GM18909 (cell line): Measurements from ENCODE around the gene ZNF655.
"Not testable (repeated sequence)": the region's sequence is repeated elsewhere in the genome, so short reads cannot be mapped to it uniquely, and the experiment has no call there.

Source experiments
- ATAC-seq: cut with Tn5 transposase; IDR thresholded peaks from one replicate; pipeline ENCODE4 v1.9.1; 2021; ENCODE audit warnings: mild to moderate bottlenecking; ENCODE audit not compliant: unreplicated experiment, poor library complexity

ZNF655 gene, protein sequence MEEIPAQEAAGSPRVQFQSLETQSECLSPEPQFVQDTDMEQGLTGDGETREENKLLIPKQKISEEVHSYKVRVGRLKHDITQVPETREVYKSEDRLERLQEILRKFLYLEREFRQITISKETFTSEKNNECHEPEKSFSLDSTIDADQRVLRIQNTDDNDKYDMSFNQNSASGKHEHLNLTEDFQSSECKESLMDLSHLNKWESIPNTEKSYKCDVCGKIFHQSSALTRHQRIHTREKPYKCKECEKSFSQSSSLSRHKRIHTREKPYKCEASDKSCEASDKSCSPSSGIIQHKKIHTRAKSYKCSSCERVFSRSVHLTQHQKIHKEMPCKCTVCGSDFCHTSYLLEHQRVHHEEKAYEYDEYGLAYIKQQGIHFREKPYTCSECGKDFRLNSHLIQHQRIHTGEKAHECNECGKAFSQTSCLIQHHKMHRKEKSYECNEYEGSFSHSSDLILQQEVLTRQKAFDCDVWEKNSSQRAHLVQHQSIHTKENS

DNA sequence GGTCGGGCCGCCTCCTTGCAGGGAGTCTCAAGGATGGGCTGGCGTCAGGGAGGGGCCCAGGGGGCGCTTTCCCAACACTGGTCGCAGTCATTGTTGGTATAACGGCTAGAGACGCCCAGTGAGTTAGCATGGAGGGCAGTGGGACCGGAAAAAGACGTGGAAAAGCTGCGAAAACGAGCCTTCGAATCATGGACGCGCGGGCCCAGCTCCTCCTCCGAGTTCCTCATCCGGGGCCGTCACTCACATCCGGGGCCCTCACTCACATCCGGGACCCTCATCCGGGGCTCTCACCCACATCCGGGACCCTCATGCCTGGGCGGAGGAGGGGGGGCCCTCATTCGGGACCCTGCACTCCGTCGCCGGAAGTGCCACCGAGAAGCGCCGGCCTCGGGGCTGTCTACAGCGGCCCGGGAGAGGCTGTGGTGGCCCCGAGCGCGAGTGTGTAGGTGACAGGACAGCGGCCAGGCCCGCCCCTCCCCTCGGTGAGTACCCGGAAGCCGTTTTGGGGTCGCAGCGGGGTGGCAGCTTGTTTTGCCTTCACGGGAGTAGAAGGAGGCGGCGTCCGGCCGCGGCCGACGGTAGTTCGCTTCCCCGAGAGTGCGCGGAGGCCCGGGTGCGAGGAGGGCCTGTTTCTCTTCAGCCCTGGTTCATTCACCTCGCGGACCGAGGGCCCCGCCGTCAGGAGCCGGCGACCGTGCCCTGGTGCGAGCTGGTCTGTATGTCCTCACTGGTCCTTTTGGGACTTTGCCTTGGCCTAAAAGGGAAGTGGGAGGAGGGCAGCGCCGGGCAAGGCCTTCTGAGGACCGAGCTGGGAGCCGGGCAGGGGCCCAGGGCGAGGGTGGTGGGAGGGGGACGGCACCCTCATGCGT is at the start of gene ZNF655:
ZNF655 (plus strand) TSS at position 337 of the 869 bp plus-strand sequence. CDS start 1,918 bp downstream, outside the sequence.
- peak; percentile 75 for ATAC-seq

GRCh38 chr7:99514050-99514449 is 44.4 kb upstream of the ZNF655 start:
- ATAC-seq: no peak

- ATAC-seq: no peak
Observed at GRCh38 chr7:99521399-99521798, 37.0 kb upstream of the ZNF655 start.

- no peak for ATAC-seq
Observed at GRCh38 chr7:99525713-99526440, 32.6 kb upstream of the ZNF655 start.

GRCh38 chr7:99531354-99531765 is 27.1 kb upstream of the ZNF655 start:
- ATAC-seq: no peak

DNA sequence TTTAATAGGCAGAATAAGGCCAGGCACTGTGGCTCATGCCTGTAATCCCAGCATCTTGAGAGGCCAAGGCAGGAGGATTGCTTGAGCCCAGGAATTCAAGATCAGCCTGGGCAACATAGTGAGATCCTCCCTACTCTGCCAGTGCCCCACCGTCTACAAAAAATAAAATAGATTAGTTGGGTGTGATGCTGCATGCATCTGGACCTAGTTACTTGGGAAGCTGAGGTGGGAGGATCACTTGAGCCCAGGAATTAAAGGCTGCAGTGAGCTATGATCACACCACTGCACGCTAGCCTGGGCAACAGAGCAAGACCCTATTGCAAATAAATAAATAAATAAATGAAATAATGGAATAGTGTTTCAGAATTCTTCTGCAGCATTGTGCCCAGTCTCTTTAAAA is 22.8 kb upstream of the ZNF655 start:
- ATAC-seq: no peak

DNA sequence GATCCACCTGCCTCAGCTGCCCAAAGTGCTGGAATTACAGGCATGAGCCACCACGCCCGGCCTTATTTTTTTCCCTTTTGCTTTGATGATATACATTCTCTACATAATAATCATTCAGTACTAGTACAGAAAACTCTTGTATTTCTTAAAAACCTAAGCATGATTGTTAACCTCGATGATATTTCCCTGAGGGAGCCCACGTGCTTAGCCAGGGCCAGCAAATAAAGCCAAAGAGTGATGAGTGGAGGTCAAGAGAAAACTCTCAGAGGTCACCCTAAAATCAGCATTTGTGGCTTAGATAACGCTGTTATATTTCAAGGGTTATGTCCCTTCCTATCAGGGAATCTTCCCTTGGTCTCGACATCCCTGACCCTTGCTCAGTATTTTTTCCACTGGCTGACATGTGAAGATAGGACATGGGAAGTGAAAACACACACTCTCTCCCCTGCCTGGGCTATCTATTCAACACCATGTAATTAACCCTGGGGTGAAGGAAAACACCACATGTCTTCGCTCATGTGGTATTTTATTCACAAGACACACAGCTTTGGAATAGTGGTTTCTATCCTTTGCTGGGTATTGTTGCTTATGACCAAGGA is 19.1 kb upstream of the ZNF655 start:
- ATAC-seq: no peak

- no peak for ATAC-seq
Observed at GRCh38 chr7:99540542-99540941, 17.9 kb upstream of the ZNF655 start.

DNA sequence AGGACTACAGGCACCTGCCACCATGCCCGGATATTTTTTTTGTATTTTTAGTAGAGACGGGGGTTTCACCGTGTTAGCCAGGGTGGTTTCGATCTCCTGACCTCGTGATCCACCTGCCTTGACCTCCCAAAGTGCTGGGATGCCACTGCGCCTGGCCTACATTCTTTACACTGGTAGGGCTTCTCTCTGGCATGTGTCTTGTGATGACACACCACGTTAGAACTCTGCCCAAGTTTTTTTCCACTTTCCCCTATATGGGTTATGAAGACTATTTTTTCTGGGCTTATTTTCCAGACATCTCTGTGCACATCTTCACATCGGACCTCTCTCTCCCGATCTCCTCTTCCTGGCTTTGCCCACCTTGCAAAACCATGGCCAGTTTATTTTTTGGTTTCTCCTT is 17.2 kb upstream of the ZNF655 start:
- no peak for ATAC-seq

DNA sequence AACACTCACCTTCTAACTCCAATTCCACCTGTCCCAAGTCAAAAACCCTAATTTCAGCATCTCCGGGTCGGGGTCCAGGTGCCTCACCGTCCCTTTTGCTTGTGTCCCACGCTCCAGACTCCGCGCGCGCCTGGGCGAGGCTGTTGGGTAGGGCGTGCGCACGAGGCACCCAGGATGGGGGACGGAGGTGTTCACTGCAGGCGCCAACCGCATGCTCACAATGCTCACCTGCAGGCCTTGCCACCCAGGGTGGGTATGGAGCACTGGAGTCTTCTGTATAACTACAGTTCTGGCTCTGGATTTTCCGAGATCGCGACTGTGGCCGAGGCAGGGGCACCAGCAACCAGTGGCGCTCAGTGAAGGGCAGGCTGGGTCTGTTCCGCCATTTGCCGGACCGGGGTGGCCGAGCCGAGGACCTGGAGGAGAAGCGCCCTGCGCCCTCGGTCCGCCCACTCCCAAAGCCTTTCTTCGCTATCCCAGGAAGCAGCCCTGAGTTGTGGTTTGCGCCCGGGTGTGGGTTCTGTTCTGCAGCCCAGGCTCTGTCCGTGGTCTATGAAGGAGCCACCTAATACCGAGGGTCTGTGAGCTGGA is 15.3 kb upstream of the ZNF655 start:
- no peak for ATAC-seq

GRCh38 chr7:99543916-99544315 is 14.5 kb upstream of the ZNF655 start:
- no peak for ATAC-seq

DNA sequence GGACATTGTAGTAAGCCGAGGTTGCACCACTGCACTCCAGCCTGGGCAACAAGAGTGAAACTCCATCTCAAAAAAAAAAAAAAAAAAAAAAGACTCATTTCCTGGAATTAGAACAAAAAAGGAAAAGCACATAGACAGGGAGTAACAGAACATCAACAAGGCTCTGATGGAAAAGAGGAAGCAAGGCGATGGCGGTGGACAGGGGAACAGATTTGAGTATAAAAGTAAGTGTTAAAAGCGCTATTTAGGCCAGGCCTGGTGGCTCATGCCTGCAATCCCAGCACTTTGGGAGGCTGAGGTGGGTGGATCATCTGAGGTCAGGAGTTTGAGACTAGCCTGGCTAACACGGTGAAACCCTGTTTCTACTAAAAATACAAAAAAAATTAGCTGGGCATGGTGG is 13.1 kb upstream of the ZNF655 start:
- ATAC-seq: not testable (repeated sequence)

DNA sequence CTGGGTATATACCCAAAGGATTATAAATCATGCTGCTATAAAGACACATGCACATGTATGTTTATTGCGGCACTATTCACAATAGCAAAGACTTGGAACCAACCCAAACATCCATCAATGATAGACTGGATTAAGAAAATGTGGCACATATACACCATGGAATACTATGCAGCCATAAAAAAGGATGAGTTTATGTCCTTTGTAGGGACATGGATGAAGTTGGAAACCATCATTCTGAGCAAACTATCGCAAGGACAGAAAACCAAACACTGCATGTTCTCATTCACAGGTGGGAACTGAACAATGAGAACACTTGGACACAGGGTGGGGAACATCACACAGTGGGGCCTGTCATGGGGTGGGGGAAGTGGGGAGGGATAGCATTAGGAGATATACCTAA is 8.9 kb upstream of the ZNF655 start:
- ATAC-seq: not testable (repeated sequence)

DNA sequence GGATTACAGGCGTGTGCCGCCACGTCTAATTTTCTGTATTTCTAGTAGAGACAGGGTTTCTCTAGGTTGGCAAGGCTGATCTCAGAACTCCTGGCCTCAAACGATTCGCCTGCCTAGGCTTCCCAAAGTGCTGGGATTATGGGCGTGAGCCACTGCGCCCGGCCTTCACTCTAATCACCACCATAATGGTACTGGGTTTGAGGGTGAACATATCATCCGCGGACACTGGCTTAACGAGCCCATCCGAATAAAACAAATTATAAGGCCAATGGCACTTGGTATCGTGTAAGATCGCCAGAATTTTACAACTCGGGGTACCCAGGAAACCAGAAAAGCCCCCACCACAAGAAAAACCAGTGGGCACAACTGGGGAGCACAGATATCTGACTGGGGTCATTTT is 7.1 kb upstream of the ZNF655 start:
- no peak for ATAC-seq

DNA sequence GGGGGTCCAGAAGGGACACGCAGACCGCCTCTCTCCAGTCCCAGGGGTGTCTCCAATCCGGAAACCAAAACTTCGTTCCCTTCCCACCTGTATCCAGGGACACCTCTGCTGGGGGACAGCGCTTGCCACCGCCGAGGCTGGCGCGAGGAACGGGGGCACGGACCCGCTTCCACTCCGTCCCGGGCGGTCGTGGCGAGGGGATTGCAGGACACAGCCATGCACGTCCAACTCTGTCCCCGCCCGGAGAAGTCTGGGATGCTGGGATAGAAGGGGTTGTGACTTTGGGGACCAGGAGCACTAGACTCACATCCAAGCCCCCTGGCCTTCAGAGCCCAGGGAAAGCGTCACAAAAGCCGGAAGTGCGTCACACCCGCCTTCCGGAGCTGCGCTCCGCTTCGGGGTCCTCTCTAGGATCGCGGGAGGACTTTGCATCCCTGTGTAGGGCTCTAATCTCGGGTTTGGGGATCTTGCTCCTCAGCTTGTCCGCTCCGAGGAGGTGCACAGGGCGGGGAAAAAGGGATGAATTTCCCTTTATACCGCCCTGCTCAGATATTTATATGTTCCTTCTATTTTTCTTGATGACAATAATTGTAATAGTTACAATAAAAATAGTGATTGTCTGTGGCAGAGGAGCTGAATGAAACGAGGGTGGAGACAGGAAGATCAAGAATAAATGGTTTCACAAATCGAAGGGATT is 6.5 kb upstream of the ZNF655 start, which contains the start of gene FAM200A:
FAM200A (minus strand) TSS at position 348 of the 697 bp plus-strand sequence. CDS start 3,707 bp downstream, outside the sequence.
- peak; percentile 91 for ATAC-seq

- no peak for ATAC-seq
Observed at GRCh38 chr7:99553039-99553438, 5.4 kb upstream of the ZNF655 start.

DNA sequence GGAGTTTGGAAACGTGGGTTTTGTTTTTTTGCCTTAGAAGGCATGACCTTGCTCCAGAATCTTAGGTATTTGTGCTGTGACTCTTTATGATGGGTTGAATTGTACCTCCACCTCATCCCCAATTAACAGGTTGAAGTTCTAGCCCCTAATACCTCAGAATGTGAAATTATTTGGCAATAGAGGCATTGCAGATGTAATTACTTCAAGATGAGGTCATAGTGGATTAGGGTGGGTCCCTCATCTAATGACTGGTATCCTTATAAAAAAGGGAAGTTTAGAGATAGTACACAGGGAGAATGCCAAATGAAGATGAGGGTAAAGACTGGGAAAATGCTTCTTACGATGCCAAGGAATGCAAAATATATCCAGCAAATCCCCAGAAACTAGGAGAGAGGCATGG is 3.5 kb upstream of the ZNF655 start:
- no peak for ATAC-seq

GRCh38 chr7:99557196-99557607 is 1.2 kb upstream of the ZNF655 start:
- no peak for ATAC-seq

- peak; percentile 57 for ATAC-seq
Observed at GRCh38 chr7:99557940-99558305, 519 bp upstream of the ZNF655 start.
